ENCODE data around the gene ALDH3A1. TPM values are rescaled to one million over a fixed set of nuclear protein-coding genes. Genes with fewer than 3 reads are reported as not detected.

Gene ALDH3A1
- total and polyA plus RNA-seq, 4 donors: 1.5 to 44.2 (median 13.6) TPM

DNA sequence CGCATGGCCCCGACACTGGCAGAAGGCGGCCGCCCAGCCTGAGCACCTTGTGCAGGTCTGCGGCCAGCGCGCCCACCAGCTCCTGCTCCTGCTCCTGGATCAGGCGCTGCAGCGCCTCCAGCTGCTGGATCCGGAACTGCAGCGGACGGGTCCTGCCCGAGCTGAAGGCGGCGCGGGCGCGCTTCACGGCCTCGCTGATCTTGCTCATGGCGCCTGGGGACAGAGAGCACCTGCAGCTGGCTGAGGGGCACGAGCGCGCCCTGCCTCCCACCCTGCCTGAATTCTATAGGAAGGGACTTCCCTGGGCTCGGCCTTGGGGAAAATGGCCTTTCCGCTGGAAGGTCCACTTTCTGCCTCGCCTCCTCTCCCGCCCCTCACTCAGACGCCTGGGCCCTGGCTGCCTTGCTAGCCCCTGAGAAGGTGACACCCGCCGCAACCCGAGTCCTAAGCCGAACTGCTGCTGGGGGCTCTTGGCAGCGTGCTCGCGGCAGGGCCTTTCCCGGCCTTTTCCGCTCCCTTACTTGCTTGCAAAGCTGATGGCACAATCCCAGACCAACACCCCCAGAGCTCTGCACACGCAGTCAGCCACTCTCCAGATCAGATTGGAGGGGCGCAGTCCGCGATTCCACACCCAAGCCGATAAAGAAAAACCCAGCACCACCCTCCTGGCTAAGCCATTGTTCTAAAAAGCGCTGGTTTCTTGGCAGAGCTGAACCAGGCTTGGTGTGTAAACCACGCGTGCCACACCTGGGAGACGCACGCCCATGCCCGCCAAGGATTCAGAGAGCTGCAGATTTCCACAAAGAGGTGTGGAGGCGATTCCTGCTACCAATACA lies 3.0 kb downstream of the ALDH3A1 start:
- Histone ChIP-seq H3K4me1 (ENCODE audit: control insufficient read depth in 5 of 5, insufficient read depth in 5 of 5, low read length in 5 of 5) (peaks cover 0 to 11% (median 0%) of the 10 kb centered on the region in 5 donors), H3K36me3 (ENCODE audit: control insufficient read depth in 4 of 4, insufficient read depth in 4 of 4, low read length in 4 of 4) (no peaks in the 10 kb centered on the region), H3K4me3 (peak overlapping the region; percentile 15), H3K27me3 (ENCODE audit: control insufficient read depth in 3 of 3, insufficient read depth in 3 of 3, low read length in 2 of 3) (no peaks in the 10 kb centered on the region), H3K9ac (ENCODE audit: insufficient read depth in 1 of 2, low read length in 2 of 2) (peak overlapping the region in 1 of 2 donors; percentile 42), H3K9me3 (ENCODE audit: control insufficient read depth in 4 of 4, insufficient read depth in 3 of 4, low read length in 3 of 4) (no peaks in the 10 kb centered on the region), H3K27ac (ENCODE audit: low read depth in 1 of 2, low read length in 1 of 2) (no peak overlapping the region)
- 25 to 40% methylated on average over 39 to 50 of the region's 50 CpGs for WGBS, 2 donors
- ATAC-seq (ENCODE audit: insufficient read depth, low FRiP score): peak; percentile 80
- DNase-seq: peak; percentile 84 to 92 (median 91)
- TF ChIP-seq, protein P1, sequence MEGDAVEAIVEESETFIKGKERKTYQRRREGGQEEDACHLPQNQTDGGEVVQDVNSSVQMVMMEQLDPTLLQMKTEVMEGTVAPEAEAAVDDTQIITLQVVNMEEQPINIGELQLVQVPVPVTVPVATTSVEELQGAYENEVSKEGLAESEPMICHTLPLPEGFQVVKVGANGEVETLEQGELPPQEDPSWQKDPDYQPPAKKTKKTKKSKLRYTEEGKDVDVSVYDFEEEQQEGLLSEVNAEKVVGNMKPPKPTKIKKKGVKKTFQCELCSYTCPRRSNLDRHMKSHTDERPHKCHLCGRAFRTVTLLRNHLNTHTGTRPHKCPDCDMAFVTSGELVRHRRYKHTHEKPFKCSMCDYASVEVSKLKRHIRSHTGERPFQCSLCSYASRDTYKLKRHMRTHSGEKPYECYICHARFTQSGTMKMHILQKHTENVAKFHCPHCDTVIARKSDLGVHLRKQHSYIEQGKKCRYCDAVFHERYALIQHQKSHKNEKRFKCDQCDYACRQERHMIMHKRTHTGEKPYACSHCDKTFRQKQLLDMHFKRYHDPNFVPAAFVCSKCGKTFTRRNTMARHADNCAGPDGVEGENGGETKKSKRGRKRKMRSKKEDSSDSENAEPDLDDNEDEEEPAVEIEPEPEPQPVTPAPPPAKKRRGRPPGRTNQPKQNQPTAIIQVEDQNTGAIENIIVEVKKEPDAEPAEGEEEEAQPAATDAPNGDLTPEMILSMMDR (IDR thresholded peaks at IDR 0.05; ENCODE audit: control extremely low read depth, extremely low read depth): peak; percentile 88

DNA sequence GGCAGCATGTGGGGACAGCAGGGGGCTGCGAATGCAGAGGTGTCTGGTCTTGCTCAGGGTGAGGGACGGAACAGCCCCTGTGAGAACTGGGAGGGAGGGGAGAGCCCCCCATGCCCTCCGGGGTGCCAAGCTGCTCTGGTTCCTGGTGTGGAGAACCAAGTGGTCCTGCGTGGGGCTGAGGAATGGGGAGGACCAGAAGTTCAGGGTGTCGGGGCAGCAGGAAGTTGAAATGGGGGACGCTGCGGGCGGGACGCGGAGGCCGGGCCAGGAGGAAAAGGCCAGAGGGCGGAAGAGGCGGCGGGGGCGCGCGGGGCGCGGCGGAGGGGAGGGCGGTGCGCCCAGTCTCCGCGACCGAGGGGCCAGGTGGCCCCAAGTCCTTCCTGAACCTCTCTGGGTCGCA lies 3.6 kb downstream of the ALDH3A1 start:
- peaks cover 0 to 11% (median 0%) of the 10 kb centered on the region in 5 donors for H3K4me1 ChIP-seq (ENCODE audit: control insufficient read depth in 5 of 5, insufficient read depth in 5 of 5, low read length in 5 of 5)
- TF ChIP-seq, protein P1 (IDR thresholded peaks at IDR 0.05; ENCODE audit: control extremely low read depth, extremely low read depth): no peak
- H3K27me3 ChIP-seq (ENCODE audit: control insufficient read depth in 3 of 3, insufficient read depth in 3 of 3, low read length in 2 of 3): no peaks in the 10 kb centered on the region
- DNase-seq (no peak), ATAC-seq (ENCODE audit: insufficient read depth, low FRiP score) (peak; percentile 17)
- peak overlapping the region in 1 of 2 donors; percentile 25 for H3K9ac ChIP-seq (ENCODE audit: insufficient read depth in 1 of 2, low read length in 2 of 2)
- peak overlapping the region; percentile 27 for H3K4me3 ChIP-seq
- no peaks in the 10 kb centered on the region for H3K9me3 ChIP-seq (ENCODE audit: control insufficient read depth in 4 of 4, insufficient read depth in 3 of 4, low read length in 3 of 4)
- H3K36me3 ChIP-seq (ENCODE audit: control insufficient read depth in 4 of 4, insufficient read depth in 4 of 4, low read length in 4 of 4): no peaks in the 10 kb centered on the region
- 7 to 9% methylated on average over 11 to 25 of the region's 26 CpGs for WGBS, 2 donors
- no peak overlapping the region for H3K27ac ChIP-seq (ENCODE audit: low read depth in 1 of 2, low read length in 1 of 2)

DNA sequence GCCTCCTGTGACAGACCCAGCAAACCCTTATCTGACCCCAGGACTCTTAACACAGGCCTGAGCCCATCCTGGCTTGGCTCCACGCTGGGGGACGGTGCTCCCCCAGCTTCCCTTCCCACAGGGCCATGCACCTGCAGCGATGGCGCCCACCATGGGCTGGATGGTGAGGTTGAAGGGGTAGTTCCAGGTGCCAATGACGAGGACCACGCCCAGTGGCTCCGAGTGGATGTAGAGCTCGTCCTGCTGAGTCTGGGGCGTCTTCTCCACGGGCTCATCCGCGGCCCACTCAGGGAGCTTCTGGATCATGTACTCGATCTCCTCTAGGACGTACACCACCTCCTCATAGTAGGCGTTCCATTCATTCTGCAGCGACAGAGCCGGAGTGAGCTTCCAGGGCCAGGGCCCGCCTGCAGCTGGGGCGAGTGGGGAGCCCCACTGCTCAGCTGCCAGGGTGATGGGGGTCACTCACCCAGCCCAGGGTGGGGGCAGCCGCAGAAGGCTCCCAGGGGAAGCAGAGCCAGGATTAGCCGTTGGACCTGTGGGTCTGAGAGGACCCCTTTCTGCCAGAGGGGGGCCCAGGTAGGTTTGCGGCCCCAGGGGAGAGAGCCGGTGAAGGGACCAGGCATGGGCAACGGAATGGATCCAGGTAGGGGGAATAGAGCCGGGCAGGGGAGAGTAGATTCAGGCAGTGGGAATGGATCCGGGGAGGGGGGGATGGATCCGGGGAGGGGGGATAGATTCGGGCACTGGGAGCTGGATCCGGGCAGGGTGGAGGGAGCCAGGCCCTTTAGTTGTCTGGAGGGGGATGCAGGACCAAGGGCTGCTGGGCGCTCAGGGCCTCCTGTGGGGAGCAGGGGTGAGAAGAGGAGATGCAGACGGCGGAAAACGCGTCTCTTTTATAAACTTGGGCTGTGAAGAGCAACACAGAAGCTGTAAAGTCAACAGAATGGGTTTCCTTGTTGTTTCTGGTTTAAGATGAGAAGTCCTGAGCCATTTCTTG lies 4.7 kb downstream of the ALDH3A1 start:
- no peak overlapping the region for H3K9ac ChIP-seq (ENCODE audit: insufficient read depth in 1 of 2, low read length in 2 of 2)
- WGBS, 2 donors: 96% methylated on average over 34 of the region's 34 CpGs
- no peak overlapping the region for H3K4me3 ChIP-seq
- H3K4me1 ChIP-seq (ENCODE audit: control insufficient read depth in 5 of 5, insufficient read depth in 5 of 5, low read length in 5 of 5): peaks cover 0 to 8% (median 0%) of the 10 kb centered on the region in 5 donors
- no peak overlapping the region for H3K27ac ChIP-seq (ENCODE audit: low read depth in 1 of 2, low read length in 1 of 2)
- DNase-seq (no peak), ATAC-seq (ENCODE audit: insufficient read depth, low FRiP score) (no peak)
- H3K9me3 ChIP-seq (ENCODE audit: control insufficient read depth in 4 of 4, insufficient read depth in 3 of 4, low read length in 3 of 4): no peaks in the 10 kb centered on the region
- H3K27me3 ChIP-seq (ENCODE audit: control insufficient read depth in 3 of 3, insufficient read depth in 3 of 3, low read length in 2 of 3): no peaks in the 10 kb centered on the region
- no peaks in the 10 kb centered on the region for H3K36me3 ChIP-seq (ENCODE audit: control insufficient read depth in 4 of 4, insufficient read depth in 4 of 4, low read length in 4 of 4)
- TF ChIP-seq, protein P1 (IDR thresholded peaks at IDR 0.05; ENCODE audit: control extremely low read depth, extremely low read depth): no peak

All from lung (tissue), 12 donors.